ENCODE results near the gene TMEM175.

- TF ChIP-seq, protein P1, sequence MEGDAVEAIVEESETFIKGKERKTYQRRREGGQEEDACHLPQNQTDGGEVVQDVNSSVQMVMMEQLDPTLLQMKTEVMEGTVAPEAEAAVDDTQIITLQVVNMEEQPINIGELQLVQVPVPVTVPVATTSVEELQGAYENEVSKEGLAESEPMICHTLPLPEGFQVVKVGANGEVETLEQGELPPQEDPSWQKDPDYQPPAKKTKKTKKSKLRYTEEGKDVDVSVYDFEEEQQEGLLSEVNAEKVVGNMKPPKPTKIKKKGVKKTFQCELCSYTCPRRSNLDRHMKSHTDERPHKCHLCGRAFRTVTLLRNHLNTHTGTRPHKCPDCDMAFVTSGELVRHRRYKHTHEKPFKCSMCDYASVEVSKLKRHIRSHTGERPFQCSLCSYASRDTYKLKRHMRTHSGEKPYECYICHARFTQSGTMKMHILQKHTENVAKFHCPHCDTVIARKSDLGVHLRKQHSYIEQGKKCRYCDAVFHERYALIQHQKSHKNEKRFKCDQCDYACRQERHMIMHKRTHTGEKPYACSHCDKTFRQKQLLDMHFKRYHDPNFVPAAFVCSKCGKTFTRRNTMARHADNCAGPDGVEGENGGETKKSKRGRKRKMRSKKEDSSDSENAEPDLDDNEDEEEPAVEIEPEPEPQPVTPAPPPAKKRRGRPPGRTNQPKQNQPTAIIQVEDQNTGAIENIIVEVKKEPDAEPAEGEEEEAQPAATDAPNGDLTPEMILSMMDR (IDR thresholded peaks at IDR 0.05), result no peak
- TF ChIP-seq POLR2AphosphoS5 (IDR thresholded peaks at IDR 0.05; ENCODE audit: insufficient read depth in 1 of 2, low read depth in 1 of 2) (no peak), POLR2A (IDR thresholded peaks at IDR 0.05) (no peak)
Measured at GRCh38 chr4:915595-915994, 16.7 kb upstream of the TMEM175 start.

Data from vagina (tissue), 2 donors.